AG04449 (cell line): ENCODE measurements around the gene HS2ST1.

Source experiments
- CTCF ChIA-PET: fragments of 350-600 bp; formaldehyde crosslinking; extraction: SDS; loops from one replicate; lab custom pipeline; 2021; ENCODE audit warnings: antibody characterized with exemption; lab: Yijun Ruan, JAX
- POLR2A ChIA-PET: fragments of 400-600, 350-600 bp; formaldehyde crosslinking; extraction: SDS; loops from one replicate; lab custom pipeline; 2020; ENCODE audit warnings: antibody characterized with exemption, inconsistent platforms; lab: Yijun Ruan, JAX
- DNase-seq: peaks from one replicate; pipeline ENCODE4 v3.0.0-alpha.2; 2010; ENCODE audit warnings: low read depth, low spot score
- H3K4me3 ChIP-seq: 2 replicates; pipeline ENCODE4 v1.5.1; 2011; ENCODE audit warnings: low read depth, mild to moderate bottlenecking, control low read depth, low read length
- TF ChIP-seq, protein P1 (sequence below): IDR thresholded peaks from one replicate; pipeline ENCODE4 v1.5.1; 2011; ENCODE audit warnings: mild to moderate bottlenecking, moderate library complexity, low read length, control low read depth, inconsistent platforms; ENCODE audit not compliant: insufficient read depth; ENCODE audit errors: missing control alignments

HS2ST1 gene

GRCh38 chr1:87103074-87103473 is 188.6 kb downstream of the HS2ST1 start:
- no peak for DNase-seq
- H3K4me3 ChIP-seq = no peak overlapping the region
- POLR2A ChIA-PET = no interaction called here
- CTCF ChIA-PET = interaction anchor here (1.0 kb wide), 1 partner anchor 399 kb away, joined by 3 read pairs; the partner anchor contains the start of gene SH3GLB1
- TF ChIP-seq, protein P1, sequence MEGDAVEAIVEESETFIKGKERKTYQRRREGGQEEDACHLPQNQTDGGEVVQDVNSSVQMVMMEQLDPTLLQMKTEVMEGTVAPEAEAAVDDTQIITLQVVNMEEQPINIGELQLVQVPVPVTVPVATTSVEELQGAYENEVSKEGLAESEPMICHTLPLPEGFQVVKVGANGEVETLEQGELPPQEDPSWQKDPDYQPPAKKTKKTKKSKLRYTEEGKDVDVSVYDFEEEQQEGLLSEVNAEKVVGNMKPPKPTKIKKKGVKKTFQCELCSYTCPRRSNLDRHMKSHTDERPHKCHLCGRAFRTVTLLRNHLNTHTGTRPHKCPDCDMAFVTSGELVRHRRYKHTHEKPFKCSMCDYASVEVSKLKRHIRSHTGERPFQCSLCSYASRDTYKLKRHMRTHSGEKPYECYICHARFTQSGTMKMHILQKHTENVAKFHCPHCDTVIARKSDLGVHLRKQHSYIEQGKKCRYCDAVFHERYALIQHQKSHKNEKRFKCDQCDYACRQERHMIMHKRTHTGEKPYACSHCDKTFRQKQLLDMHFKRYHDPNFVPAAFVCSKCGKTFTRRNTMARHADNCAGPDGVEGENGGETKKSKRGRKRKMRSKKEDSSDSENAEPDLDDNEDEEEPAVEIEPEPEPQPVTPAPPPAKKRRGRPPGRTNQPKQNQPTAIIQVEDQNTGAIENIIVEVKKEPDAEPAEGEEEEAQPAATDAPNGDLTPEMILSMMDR = no peak

DNA sequence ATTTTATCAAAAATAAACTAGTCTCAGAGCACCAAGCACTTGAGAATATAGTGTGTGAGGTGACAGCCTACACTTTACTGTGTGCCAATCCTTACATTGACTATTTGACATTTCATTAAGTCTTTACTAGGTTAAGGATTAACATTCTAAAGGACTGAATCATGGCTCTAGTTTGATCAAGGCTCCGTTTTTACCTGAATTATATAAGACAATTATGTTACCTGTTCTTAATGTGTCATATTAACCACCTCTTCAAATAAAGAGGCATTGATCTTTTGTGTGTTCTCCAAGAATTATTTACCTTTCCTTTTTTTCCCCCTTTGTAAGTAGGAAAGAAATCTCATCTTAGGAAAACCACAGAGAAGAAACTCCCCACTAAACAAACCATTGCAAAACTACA is 189.7 kb downstream of the HS2ST1 start:
- ChIA-PET CTCF (no interaction called here), POLR2A (no interaction called here)
- DNase-seq = no peak
- H3K4me3 ChIP-seq = no peak overlapping the region
- TF ChIP-seq, protein P1 = no peak

- POLR2A ChIA-PET = no interaction called here
- CTCF ChIA-PET = no interaction called here
- TF ChIP-seq, protein P1 = no peak
- no peak overlapping the region for H3K4me3 ChIP-seq
- DNase-seq = no peak
Observed at GRCh38 chr1:87104945-87105344, 190.5 kb downstream of the HS2ST1 start.

- H3K4me3 ChIP-seq = no peak overlapping the region
- ChIA-PET POLR2A (no interaction called here), CTCF (interaction anchor here (1.0 to 1.1 kb wide), 2 partner anchors 11 to 20 kb away, joined by 3 to 4 read pairs; no protein-coding TSS in a partner anchor)
- TF ChIP-seq, protein P1 = no peak
- DNase-seq = no peak
Observed at GRCh38 chr1:87106144-87106543, 191.7 kb downstream of the HS2ST1 start.

GRCh38 chr1:87106867-87107266 is 192.4 kb downstream of the HS2ST1 start:
- ChIA-PET POLR2A (no interaction called here), CTCF (interaction anchor here (1.1 kb wide), 1 partner anchor 12 kb away, joined by 4 read pairs; no protein-coding TSS in a partner anchor)
- TF ChIP-seq, protein P1 = no peak
- no peak overlapping the region for H3K4me3 ChIP-seq
- no peak for DNase-seq

- no peak for DNase-seq
- CTCF ChIA-PET = interaction anchor here (0.6 to 1.3 kb wide), 4 partner anchors 21 to 1211 kb away, joined by 3 to 4 read pairs (median 3); no protein-coding TSS in a partner anchor
- no peak overlapping the region for H3K4me3 ChIP-seq
- POLR2A ChIA-PET = no interaction called here
- TF ChIP-seq, protein P1 = no peak
Observed at GRCh38 chr1:87108228-87108627, 193.8 kb downstream of the HS2ST1 start.
